ENCODE data around the gene INSIG2. TPM values are rescaled to one million over a fixed set of nuclear protein-coding genes. Genes with fewer than 3 reads are reported as not detected.

Gene INSIG2
- total and polyA plus RNA-seq, 9 of the 15 experiments (the other 6 are each of a cell fraction or from before 2014, with no cell fraction given) = 1.5 to 34.2 (median 6.4) TPM

DNA sequence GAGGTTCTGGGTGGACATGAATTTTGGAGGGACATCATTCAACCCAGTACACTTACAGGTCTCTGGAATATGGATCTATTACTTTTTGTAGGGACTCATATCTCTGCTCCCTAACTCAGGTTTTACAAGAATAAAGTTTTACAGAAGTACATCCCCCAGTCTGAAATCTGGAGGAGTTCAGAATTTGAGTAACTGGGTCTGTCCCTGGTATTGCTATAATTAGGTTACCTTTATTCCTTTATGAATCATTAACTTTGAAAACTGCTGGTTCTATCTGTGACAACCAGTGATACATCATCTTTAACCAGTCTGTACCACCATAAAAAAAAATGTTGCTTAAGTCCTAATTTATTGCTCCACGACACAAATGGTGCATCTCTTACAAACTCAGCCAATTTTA lies 59.9 kb downstream of the INSIG2 start:
- Histone ChIP-seq H3K36me3 (ENCODE audit: control insufficient read depth, insufficient read depth, low read length) (no peaks in the 10 kb centered on the region), H3K9me1 (ENCODE audit: control insufficient read depth, insufficient read depth, low read length) (no peaks in the 10 kb centered on the region), H3K4me2 (ENCODE audit: insufficient read depth, low read length) (no peak overlapping the region), H3K27ac (ENCODE audit: extremely low read depth, low read depth, low read length) (no peak overlapping the region), H3K4me1 (replicated peaks in 1 of 2; ENCODE audit: control insufficient read depth in 2 of 2, insufficient read depth in 2 of 2, low read length in 2 of 2) (no peaks in the 10 kb centered on the region), H4K20me1 (replicated peaks; ENCODE audit: control insufficient read depth, insufficient read depth, low read length) (no peaks in the 10 kb centered on the region; the same call in 1 of the 2 replicates), H3K4me3 (no peak overlapping the region), H3K79me2 (ENCODE audit: control insufficient read depth, insufficient read depth, low read length) (no peaks in the 10 kb centered on the region), H3K9me3 (replicated peaks; ENCODE audit: control insufficient read depth, insufficient read depth, low read depth, low read length) (no peaks in the 10 kb centered on the region), H3K27me3 (ENCODE audit: control insufficient read depth in 2 of 2, insufficient read depth in 2 of 2, low read length in 2 of 2) (peaks cover 2 to 4% of the 10 kb centered on the region in 2 experiments; a peak in 1 of 5 replicates), H3K9ac (ENCODE audit: insufficient read depth in 1 of 2, low read depth in 2 of 2, low read length in 2 of 2) (no peak overlapping the region), H2AFZ (ENCODE audit: low read depth, low read length) (no peak overlapping the region)
- CTCF ChIA-PET (ENCODE audit: low intra/inter-chr PET ratio) = no interaction called here
- ATAC-seq = no peak
- BruUV-seq (replicated peaks) = no TSS peak
- in situ Hi-C loops (cut with MboI) (no loop called here), intact Hi-C loops (cut with micrococcal nuclease) (no loop called here)
- POLR2A ChIA-PET = no interaction called here
- 0% methylated on average over 1 of the region's 1 CpG for WGBS (ENCODE audit: insufficient coverage, low coverage, missing lambda C conversion rate)
- no peak for DNase-seq (ENCODE audit: extremely low read depth in 1 of 4, low spot score in 3 of 4)
- FAIRE-seq = no peak
- TF ChIP-seq DNMT1 (IDR thresholded peaks at IDR 0.05) = no peak
- TF ChIP-seq TCFL5 (CRISPR knock-in tag; conservative IDR thresholded peaks at IDR 0.05) = no peak
- no peak for TF ChIP-seq ZNF124 (CRISPR knock-in tag; IDR thresholded peaks at IDR 0.05)
- TF ChIP-seq, protein P1, sequence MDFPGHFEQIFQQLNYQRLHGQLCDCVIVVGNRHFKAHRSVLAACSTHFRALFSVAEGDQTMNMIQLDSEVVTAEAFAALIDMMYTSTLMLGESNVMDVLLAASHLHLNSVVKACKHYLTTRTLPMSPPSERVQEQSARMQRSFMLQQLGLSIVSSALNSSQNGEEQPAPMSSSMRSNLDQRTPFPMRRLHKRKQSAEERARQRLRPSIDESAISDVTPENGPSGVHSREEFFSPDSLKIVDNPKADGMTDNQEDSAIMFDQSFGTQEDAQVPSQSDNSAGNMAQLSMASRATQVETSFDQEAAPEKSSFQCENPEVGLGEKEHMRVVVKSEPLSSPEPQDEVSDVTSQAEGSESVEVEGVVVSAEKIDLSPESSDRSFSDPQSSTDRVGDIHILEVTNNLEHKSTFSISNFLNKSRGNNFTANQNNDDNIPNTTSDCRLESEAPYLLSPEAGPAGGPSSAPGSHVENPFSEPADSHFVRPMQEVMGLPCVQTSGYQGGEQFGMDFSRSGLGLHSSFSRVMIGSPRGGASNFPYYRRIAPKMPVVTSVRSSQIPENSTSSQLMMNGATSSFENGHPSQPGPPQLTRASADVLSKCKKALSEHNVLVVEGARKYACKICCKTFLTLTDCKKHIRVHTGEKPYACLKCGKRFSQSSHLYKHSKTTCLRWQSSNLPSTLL (IDR thresholded peaks at IDR 0.05) = no peak
- TF ChIP-seq DDX20 (tag; IDR thresholded peaks at IDR 0.05; ENCODE audit: low read depth) = no peak
- no peak for TF ChIP-seq ZBTB1 (CRISPR knock-in tag; IDR thresholded peaks at IDR 0.05; ENCODE audit: borderline replicate concordance, low read depth)
- TF ChIP-seq, protein P2, sequence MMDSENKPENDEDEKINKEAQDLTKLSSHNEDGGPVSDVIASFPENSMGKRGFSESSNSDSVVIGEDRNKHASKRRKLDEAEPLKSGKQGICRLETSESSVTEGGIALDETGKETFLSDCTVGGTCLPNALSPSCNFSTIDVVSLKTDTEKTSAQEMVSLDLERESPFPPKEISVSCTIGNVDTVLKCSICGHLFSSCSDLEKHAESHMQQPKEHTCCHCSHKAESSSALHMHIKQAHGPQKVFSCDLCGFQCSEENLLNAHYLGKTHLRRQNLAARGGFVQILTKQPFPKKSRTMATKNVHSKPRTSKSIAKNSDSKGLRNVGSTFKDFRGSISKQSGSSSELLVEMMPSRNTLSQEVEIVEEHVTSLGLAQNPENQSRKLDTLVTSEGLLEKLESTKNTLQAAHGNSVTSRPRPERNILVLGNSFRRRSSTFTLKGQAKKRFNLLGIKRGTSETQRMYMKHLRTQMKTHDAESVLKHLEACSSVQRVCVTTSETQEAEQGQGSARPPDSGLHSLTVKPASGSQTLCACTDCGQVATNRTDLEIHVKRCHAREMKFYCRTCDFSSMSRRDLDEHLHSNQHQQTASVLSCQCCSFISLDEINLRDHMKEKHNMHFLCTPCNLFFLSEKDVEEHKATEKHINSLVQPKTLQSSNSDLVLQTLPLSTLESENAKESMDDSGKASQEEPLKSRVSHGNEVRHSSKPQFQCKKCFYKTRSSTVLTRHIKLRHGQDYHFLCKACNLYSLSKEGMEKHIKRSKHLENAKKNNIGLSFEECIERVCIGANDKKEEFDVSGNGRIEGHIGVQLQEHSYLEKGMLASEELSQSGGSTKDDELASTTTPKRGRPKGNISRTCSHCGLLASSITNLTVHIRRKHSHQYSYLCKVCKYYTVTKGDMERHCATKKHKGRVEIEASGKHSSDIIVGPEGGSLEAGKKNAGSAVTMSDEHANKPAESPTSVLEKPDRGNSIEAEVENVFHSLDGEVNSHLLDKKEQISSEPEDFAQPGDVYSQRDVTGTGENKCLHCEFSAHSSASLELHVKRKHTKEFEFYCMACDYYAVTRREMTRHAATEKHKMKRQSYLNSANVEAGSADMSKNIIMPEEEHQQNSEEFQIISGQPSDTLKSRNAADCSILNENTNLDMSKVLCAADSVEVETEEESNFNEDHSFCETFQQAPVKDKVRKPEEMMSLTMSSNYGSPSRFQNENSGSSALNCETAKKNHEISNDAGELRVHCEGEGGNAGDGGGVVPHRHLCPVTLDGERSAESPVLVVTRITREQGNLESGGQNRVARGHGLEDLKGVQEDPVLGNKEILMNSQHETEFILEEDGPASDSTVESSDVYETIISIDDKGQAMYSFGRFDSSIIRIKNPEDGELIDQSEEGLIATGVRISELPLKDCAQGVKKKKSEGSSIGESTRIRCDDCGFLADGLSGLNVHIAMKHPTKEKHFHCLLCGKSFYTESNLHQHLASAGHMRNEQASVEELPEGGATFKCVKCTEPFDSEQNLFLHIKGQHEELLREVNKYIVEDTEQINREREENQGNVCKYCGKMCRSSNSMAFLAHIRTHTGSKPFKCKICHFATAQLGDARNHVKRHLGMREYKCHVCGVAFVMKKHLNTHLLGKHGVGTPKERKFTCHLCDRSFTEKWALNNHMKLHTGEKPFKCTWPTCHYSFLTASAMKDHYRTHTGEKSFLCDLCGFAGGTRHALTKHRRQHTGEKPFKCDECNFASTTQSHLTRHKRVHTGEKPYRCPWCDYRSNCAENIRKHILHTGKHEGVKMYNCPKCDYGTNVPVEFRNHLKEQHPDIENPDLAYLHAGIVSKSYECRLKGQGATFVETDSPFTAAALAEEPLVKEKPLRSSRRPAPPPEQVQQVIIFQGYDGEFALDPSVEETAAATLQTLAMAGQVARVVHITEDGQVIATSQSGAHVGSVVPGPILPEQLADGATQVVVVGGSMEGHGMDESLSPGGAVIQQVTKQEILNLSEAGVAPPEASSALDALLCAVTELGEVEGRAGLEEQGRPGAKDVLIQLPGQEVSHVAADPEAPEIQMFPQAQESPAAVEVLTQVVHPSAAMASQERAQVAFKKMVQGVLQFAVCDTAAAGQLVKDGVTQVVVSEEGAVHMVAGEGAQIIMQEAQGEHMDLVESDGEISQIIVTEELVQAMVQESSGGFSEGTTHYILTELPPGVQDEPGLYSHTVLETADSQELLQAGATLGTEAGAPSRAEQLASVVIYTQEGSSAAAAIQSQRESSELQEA (IDR thresholded peaks at IDR 0.05; ENCODE audit: low read depth) = no peak
- TF ChIP-seq, protein P3, sequence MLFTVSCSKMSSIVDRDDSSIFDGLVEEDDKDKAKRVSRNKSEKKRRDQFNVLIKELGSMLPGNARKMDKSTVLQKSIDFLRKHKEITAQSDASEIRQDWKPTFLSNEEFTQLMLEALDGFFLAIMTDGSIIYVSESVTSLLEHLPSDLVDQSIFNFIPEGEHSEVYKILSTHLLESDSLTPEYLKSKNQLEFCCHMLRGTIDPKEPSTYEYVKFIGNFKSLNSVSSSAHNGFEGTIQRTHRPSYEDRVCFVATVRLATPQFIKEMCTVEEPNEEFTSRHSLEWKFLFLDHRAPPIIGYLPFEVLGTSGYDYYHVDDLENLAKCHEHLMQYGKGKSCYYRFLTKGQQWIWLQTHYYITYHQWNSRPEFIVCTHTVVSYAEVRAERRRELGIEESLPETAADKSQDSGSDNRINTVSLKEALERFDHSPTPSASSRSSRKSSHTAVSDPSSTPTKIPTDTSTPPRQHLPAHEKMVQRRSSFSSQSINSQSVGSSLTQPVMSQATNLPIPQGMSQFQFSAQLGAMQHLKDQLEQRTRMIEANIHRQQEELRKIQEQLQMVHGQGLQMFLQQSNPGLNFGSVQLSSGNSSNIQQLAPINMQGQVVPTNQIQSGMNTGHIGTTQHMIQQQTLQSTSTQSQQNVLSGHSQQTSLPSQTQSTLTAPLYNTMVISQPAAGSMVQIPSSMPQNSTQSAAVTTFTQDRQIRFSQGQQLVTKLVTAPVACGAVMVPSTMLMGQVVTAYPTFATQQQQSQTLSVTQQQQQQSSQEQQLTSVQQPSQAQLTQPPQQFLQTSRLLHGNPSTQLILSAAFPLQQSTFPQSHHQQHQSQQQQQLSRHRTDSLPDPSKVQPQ (CRISPR knock-in tag; IDR thresholded peaks at IDR 0.05; ENCODE audit: borderline replicate concordance) = no peak
- no peak for TF ChIP-seq ZNF121 (CRISPR knock-in tag; conservative IDR thresholded peaks at IDR 0.05)
- no peak for TF ChIP-seq RFX5 (IDR thresholded peaks at IDR 0.05; ENCODE audit: low read depth, low read length)
